GM11168 (cell line): ENCODE measurements around the gene PIGZ.

Experiments
- in situ Hi-C: fragments of 300-500 bp; cut with MboI; formaldehyde crosslinking; loops from one replicate; pipeline ENCODE4 v1.12.0; 2022; ENCODE audit warnings: low sequenced_read_pairs; ENCODE audit not compliant: unreplicated experiment

PIGZ gene

GRCh38 chr3:196931828-196932587 is 36.6 kb downstream of the PIGZ start:
- in situ Hi-C loops: no loop called here

- in situ Hi-C loops: no loop called here
Observed at GRCh38 chr3:196931157-196931556, 37.5 kb downstream of the PIGZ start.

- in situ Hi-C loops: no loop called here
Observed at GRCh38 chr3:196927571-196928453, 40.8 kb downstream of the PIGZ start.

GRCh38 chr3:196920733-196921132 is 47.9 kb downstream of the PIGZ start:
- in situ Hi-C loops: no loop called here

GRCh38 chr3:196918968-196919367 is 49.7 kb downstream of the PIGZ start:
- in situ Hi-C loops: no loop called here

- in situ Hi-C loops: no loop called here
Observed at GRCh38 chr3:196916995-196917394, 51.6 kb downstream of the PIGZ start.

GRCh38 chr3:196916221-196916620 is 52.4 kb downstream of the PIGZ start:
- in situ Hi-C loops: no loop called here

- in situ Hi-C loops: no loop called here
Observed at GRCh38 chr3:196915375-196915774, 53.3 kb downstream of the PIGZ start.

- in situ Hi-C loops: no loop called here
Observed at GRCh38 chr3:196914866-196915265, 53.8 kb downstream of the PIGZ start.

GRCh38 chr3:196903740-196904139 is 64.9 kb downstream of the PIGZ start:
- in situ Hi-C loops: no loop called here

- in situ Hi-C loops: no loop called here
Observed at GRCh38 chr3:196902296-196902695, 66.3 kb downstream of the PIGZ start.

- in situ Hi-C loops: no loop called here
Observed at GRCh38 chr3:196901768-196902167, 66.9 kb downstream of the PIGZ start.
